NCI-H2196 treated with DMSO at 0.1 percent for 48 hours (cell line): Measurements from ENCODE around the gene NOL6.
"Not testable (repeated sequence)": the region's sequence is repeated elsewhere in the genome, so short reads cannot be mapped to it uniquely, and the experiment has no call there.

ENCODE experiments used
- DNase-seq: peaks from one replicate; lab custom pipeline; 2025; ENCODE audit not compliant: unreplicated experiment; lab: John Stamatoyannopoulos, UW

Gene NOL6

GRCh38 chr9:33472881-33473615 lies 676 bp downstream of the NOL6 start:
- DNase-seq: no peak

- DNase-seq: no peak
Measured at GRCh38 chr9:33472171-33472880, 1.4 kb downstream of the NOL6 start.

- no peak for DNase-seq
Measured at GRCh38 chr9:33471361-33471760, 2.4 kb downstream of the NOL6 start.

GRCh38 chr9:33469891-33470290 lies 3.8 kb downstream of the NOL6 start:
- DNase-seq: no peak

GRCh38 chr9:33468797-33469621 lies 4.7 kb downstream of the NOL6 start:
- DNase-seq: no peak

- no peak for DNase-seq
Measured at GRCh38 chr9:33468215-33468730, 5.5 kb downstream of the NOL6 start.

- DNase-seq: no peak
Measured at GRCh38 chr9:33467526-33467925, 6.2 kb downstream of the NOL6 start.

- DNase-seq: peak; percentile 12
Measured at GRCh38 chr9:33466565-33467495, 6.9 kb downstream of the NOL6 start.

GRCh38 chr9:33465596-33466564 lies 7.8 kb downstream of the NOL6 start:
- no peak for DNase-seq

- no peak for DNase-seq
Measured at GRCh38 chr9:33465096-33465495, 8.6 kb downstream of the NOL6 start.

- no peak for DNase-seq
Measured at GRCh38 chr9:33464045-33464636, 9.6 kb downstream of the NOL6 start.

GRCh38 chr9:33463151-33463550 lies 10.6 kb downstream of the NOL6 start:
- no peak for DNase-seq

GRCh38 chr9:33461492-33461891 lies 12.2 kb downstream of the NOL6 start:
- DNase-seq: no peak

GRCh38 chr9:33460854-33461253 lies 12.9 kb downstream of the NOL6 start:
- no peak for DNase-seq

GRCh38 chr9:33459115-33459514 lies 14.6 kb downstream of the NOL6 start:
- DNase-seq: no peak

- DNase-seq: no peak
Measured at GRCh38 chr9:33458444-33458843, 15.3 kb downstream of the NOL6 start.

GRCh38 chr9:33455945-33456344 lies 17.8 kb downstream of the NOL6 start:
- no peak for DNase-seq

GRCh38 chr9:33455456-33455855 lies 18.3 kb downstream of the NOL6 start:
- not testable (repeated sequence) for DNase-seq

GRCh38 chr9:33454661-33455026 lies 19.1 kb downstream of the NOL6 start:
- DNase-seq: not testable (repeated sequence)
